Mesendoderm (in vitro differentiated cells): ENCODE measurements around the gene C9orf43.
A peak's percentile ranks its signal among the peaks of the same experiment; 100 is the strongest.

Experiments used
- DNase-seq: peaks from one replicate; pipeline ENCODE4 v3.0.0; 2013
- H2AK5ac ChIP-seq: 2 replicates; pipeline ENCODE4 v1.6.1; 2013; ENCODE audit warnings: low read length, inconsistent platforms
- H2BK120ac ChIP-seq: 2 replicates; pipeline ENCODE4 v1.6.1; 2013; ENCODE audit warnings: low read depth, mild to moderate bottlenecking, low read length, moderate library complexity, mixed read lengths
- H2BK15ac ChIP-seq: replicated peaks from 2 replicates; pipeline ENCODE4 v1.6.1; 2013; ENCODE audit warnings: low read depth, mild to moderate bottlenecking, moderate library complexity
- H2BK5ac ChIP-seq: 2 replicates; pipeline ENCODE4 v1.6.1; 2013; ENCODE audit warnings: low read length, inconsistent platforms
- H3K18ac ChIP-seq: 2 replicates; pipeline ENCODE4 v1.6.1; 2013; ENCODE audit warnings: mild to moderate bottlenecking, low read length, mixed read lengths
- H3K23ac ChIP-seq: one replicate; pipeline ENCODE4 v1.6.1; 2013; ENCODE audit warnings: low read length
- H3K27ac ChIP-seq: 2 replicates; pipeline ENCODE4 v1.5.1; 2013; ENCODE audit warnings: low read depth, mild to moderate bottlenecking, inconsistent platforms, low read length, moderate library complexity
- H3K27me3 ChIP-seq: 2 replicates; pipeline ENCODE4 v1.6.1; 2013; ENCODE audit warnings: low read length, control low read depth, mild to moderate bottlenecking, inconsistent platforms; ENCODE audit not compliant: insufficient read depth, poor library complexity
- H3K36me3 ChIP-seq: 2 replicates; pipeline ENCODE4 v1.6.1; 2013; ENCODE audit warnings: low read length, inconsistent platforms; ENCODE audit not compliant: control insufficient read depth, insufficient read depth
- H3K4ac ChIP-seq: one replicate; pipeline ENCODE4 v1.6.1; 2013; ENCODE audit warnings: low read depth, mild to moderate bottlenecking, low read length, moderate library complexity
- H3K4me1 ChIP-seq: 2 replicates; pipeline ENCODE4 v1.6.1; 2013; ENCODE audit warnings: low read depth, low read length, inconsistent platforms; ENCODE audit not compliant: control insufficient read depth
- H3K4me2 ChIP-seq: 2 replicates; pipeline ENCODE4 v1.6.1; 2013; ENCODE audit warnings: low read length
- H3K4me3 ChIP-seq: 2 replicates; pipeline ENCODE4 v1.5.1; 2013; ENCODE audit warnings: mild to moderate bottlenecking, low read length
- H3K56ac ChIP-seq: one replicate; pipeline ENCODE4 v1.6.1; 2013; ENCODE audit warnings: low read length
- H3K79me1 ChIP-seq: 2 replicates; pipeline ENCODE4 v1.6.1; 2013; ENCODE audit warnings: low read length, inconsistent platforms
- H3K79me2 ChIP-seq: 2 replicates; pipeline ENCODE4 v1.6.1; 2013; ENCODE audit warnings: mild to moderate bottlenecking, low read length; ENCODE audit not compliant: control insufficient read depth, insufficient read depth
- H3K9ac ChIP-seq: 2 replicates; pipeline ENCODE4 v1.6.1; 2013; ENCODE audit warnings: low read length, inconsistent platforms
- H4K5ac ChIP-seq: one replicate; pipeline ENCODE4 v1.6.1; 2013; ENCODE audit warnings: low read length
- H4K8ac ChIP-seq: one replicate; pipeline ENCODE4 v1.6.1; 2013; ENCODE audit warnings: low read depth, mild to moderate bottlenecking, control low read depth, low read length, moderate library complexity
- WGBS: extraction: QIAGEN DNeasy Blood & Tissue Kit; methylation state at CpG from one replicate; pipeline ENCODE4 v1.1.7; 2013; ENCODE audit warnings: low lambda C conversion rate, missing lambda C conversion rate; ENCODE audit not compliant: insufficient coverage; ENCODE audit errors: extremely low coverage; 5-methylcytosine and 5-hydroxymethylcytosine counted together

C9orf43 gene

DNA sequence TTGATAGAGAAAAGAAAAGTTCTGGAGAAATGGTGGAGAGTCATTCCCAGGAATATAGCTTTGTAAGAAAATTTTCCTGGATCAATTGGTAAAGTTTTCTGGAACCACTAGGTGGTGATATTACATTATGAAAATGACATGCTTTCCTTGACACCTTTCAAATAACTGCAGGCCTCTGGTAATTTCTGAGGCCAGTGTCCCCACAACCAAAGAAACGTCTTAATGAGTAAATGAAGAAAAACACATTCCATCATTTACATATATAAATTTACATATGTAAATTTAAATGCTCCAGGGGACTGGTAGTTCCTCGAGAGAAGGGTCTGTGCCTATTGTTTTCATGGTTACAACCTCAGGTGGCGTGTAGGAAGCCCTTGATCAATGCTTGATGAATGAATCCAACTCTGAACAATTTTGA lies 35.8 kb downstream of the C9orf43 start:
- Histone ChIP-seq H4K5ac (no peak overlapping the region), H2BK15ac (no peak overlapping the region), H4K8ac (no peak overlapping the region), H2BK5ac (no peak overlapping the region), H3K27me3 (no peaks in the 10 kb centered on the region), H3K23ac (no peak overlapping the region), H3K4me2 (no peak overlapping the region), H3K79me2 (no peaks in the 10 kb centered on the region), H3K4ac (no peak overlapping the region), H2BK120ac (peak overlapping the region; percentile 14), H3K79me1 (no peaks in the 10 kb centered on the region), H3K36me3 (no peaks in the 10 kb centered on the region), H3K27ac (no peak overlapping the region), H2AK5ac (no peak overlapping the region), H3K56ac (no peak overlapping the region), H3K4me3 (no peak overlapping the region), H3K9ac (no peak overlapping the region), H3K4me1 (no peaks in the 10 kb centered on the region), H3K18ac (no peak overlapping the region)
- WGBS: no CpG with 5 or more reads among the region's 3 CpGs
- peak; percentile 74 for DNase-seq

DNA sequence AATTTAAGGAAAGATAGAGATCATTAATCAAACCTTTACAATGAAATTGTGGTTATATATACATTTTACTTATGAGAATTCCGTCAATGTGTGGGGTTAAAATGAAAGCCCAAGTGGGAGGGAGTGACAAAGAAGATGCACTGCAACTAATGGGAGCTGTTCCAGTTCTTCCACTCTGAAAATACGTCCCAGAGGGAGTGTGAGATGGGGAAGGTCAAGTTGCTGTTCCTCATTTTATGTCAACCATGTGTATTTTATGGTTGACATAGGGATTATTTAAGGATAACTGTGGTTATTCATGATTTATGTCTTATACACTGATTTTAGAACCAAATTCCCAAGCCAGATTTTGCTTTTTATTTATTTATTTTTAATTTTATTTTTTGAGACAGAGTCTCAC lies 38.8 kb downstream of the C9orf43 start:
- H3K4me1 ChIP-seq: no peaks in the 10 kb centered on the region
- no peak overlapping the region for H3K23ac ChIP-seq
- H3K4me3 ChIP-seq: no peak overlapping the region
- H3K4ac ChIP-seq: no peak overlapping the region
- no peak overlapping the region for H3K4me2 ChIP-seq
- no peaks in the 10 kb centered on the region for H3K27me3 ChIP-seq
- no peak overlapping the region for H2BK120ac ChIP-seq
- H4K8ac ChIP-seq: no peak overlapping the region
- no peak overlapping the region for H4K5ac ChIP-seq
- H2AK5ac ChIP-seq: no peak overlapping the region
- no peak overlapping the region for H3K9ac ChIP-seq
- no peak overlapping the region for H2BK5ac ChIP-seq
- no peaks in the 10 kb centered on the region for H3K79me1 ChIP-seq
- no peaks in the 10 kb centered on the region for H3K79me2 ChIP-seq
- H3K36me3 ChIP-seq: no peaks in the 10 kb centered on the region
- no peak overlapping the region for H3K27ac ChIP-seq
- no peak overlapping the region for H2BK15ac ChIP-seq
- no CpG with 5 or more reads among the region's 2 CpGs for WGBS
- DNase-seq: no peak
- H3K18ac ChIP-seq: no peak overlapping the region
- no peak overlapping the region for H3K56ac ChIP-seq

DNA sequence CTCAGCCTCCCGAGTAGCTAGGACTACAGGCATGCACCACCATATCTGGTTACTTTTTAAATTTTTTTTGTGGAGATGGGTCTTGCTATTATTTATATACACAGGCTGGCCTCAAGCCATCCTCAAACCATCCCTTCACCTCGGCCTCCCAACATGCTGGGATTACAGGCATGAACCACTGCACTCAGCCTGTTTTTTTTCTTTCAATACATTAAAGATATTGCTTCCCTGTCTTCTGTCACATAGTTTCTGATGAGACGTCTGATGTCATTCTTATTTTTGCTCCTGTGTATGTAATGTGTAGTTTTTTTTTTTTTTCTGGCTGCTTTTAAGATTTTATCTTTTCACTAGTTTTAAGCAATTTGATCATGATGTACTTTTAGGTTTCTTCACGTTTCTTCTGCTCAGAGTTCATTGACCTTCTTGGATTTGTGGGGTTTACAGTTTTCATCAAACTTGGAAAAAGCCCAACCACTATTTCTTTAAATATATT lies 41.6 kb downstream of the C9orf43 start:
- Histone ChIP-seq H3K36me3 (no peaks in the 10 kb centered on the region), H2BK120ac (no peak overlapping the region), H4K5ac (no peak overlapping the region), H3K27me3 (no peaks in the 10 kb centered on the region), H3K79me2 (no peaks in the 10 kb centered on the region), H2AK5ac (no peak overlapping the region), H3K4me3 (no peak overlapping the region), H3K27ac (no peak overlapping the region), H3K23ac (no peak overlapping the region), H3K4me1 (peaks cover 9% of the 10 kb centered on the region), H4K8ac (no peak overlapping the region), H2BK15ac (no peak overlapping the region), H3K18ac (no peak overlapping the region), H3K4me2 (no peak overlapping the region), H3K4ac (no peak overlapping the region), H3K9ac (no peak overlapping the region), H2BK5ac (no peak overlapping the region), H3K79me1 (no peaks in the 10 kb centered on the region), H3K56ac (no peak overlapping the region)
- no peak for DNase-seq
- WGBS: no CpG with 5 or more reads among the region's 4 CpGs

DNA sequence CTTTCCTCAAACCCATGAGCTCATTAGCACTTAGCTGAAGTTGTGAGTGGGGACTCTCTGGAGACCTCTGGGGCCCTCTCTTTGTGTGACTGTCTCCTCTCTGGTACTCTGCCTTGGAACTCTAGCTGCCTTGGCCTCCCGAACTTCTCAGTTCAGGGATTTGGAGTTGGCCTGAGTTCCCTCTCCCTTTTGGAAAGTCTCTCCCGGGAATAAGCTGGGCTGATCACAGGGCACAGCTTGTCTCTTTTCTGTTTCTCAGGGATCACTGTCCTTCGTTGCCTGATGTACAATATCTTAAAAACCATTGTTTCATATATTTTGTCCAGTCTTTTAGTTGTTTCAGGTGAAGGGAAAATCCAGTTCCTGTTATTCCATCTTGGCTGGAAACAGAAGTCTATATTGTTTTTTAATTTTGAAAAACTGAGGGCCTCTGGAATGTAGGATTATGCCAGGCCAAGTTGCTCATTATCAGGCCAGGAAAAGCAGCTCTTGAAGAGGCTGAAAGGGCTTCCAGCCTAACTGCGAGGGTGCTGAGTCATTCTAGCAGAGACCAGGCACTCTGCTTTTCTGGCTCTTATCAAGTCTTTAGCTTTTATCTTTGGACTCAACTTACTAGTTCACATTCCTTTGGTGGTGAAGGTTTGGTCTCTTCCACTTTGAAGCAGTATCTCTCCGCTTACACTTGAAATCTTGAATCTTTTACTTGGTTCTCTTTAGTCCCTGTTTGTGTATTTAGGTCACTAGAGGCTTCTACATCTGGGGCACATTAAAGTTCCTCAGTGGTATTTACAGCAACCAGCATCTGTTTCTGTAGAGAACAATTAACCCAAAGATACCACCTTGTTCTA lies 44.6 kb downstream of the C9orf43 start:
- H3K36me3 ChIP-seq: no peaks in the 10 kb centered on the region
- WGBS: no CpG with 5 or more reads among the region's 5 CpGs
- H3K79me2 ChIP-seq: no peaks in the 10 kb centered on the region
- H3K23ac ChIP-seq: no peak overlapping the region
- H3K56ac ChIP-seq: peak overlapping the region; percentile 52
- H2BK5ac ChIP-seq: peak overlapping the region; percentile 43
- H3K9ac ChIP-seq: peak overlapping the region; percentile 2
- no peak overlapping the region for H4K8ac ChIP-seq
- no peaks in the 10 kb centered on the region for H3K79me1 ChIP-seq
- peak overlapping the region; percentile 99 for H2BK15ac ChIP-seq
- peak overlapping the region; percentile 68 for H2BK120ac ChIP-seq
- H4K5ac ChIP-seq: peak overlapping the region; percentile 23
- no peak overlapping the region for H2AK5ac ChIP-seq
- peak overlapping the region; percentile 97 for H3K18ac ChIP-seq
- DNase-seq: peak; percentile 96
- H3K4ac ChIP-seq: peak overlapping the region; percentile 99
- H3K4me3 ChIP-seq: no peak overlapping the region
- no peaks in the 10 kb centered on the region for H3K27me3 ChIP-seq
- H3K27ac ChIP-seq: peak overlapping the region; percentile 65
- no peak overlapping the region for H3K4me2 ChIP-seq
- peaks cover 9% of the 10 kb centered on the region for H3K4me1 ChIP-seq

DNA sequence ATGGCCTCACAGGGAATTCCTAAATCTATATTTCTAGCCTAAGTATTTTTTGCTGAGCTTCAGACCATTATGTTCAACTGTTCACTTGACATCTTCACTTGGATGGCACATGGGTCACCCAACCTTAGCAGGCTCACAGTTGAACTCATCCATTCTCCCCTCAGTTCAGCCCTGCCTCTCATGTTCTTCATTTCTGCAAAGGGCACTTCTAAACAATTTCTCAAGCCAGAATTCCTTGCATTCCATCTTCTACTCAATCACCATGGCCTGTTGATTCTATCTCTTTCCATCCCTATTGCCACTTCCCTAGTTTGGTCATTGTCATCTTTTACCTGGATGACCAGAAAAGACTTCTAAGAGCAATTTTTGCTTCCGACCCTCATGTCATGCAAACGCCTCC lies 45.7 kb downstream of the C9orf43 start:
- Histone ChIP-seq H3K4me2 (no peak overlapping the region), H3K27ac (peak overlapping the region; percentile 1), H3K27me3 (no peaks in the 10 kb centered on the region), H3K79me1 (no peaks in the 10 kb centered on the region), H3K18ac (peak overlapping the region; percentile 88), H3K4me3 (no peak overlapping the region), H3K23ac (no peak overlapping the region), H4K8ac (no peak overlapping the region), H2BK120ac (no peak overlapping the region), H3K4ac (no peak overlapping the region), H3K79me2 (no peaks in the 10 kb centered on the region), H3K56ac (peak overlapping the region; percentile 1), H3K36me3 (no peaks in the 10 kb centered on the region), H2BK15ac (no peak overlapping the region), H3K4me1 (peaks cover 9% of the 10 kb centered on the region), H3K9ac (no peak overlapping the region), H2BK5ac (no peak overlapping the region), H2AK5ac (no peak overlapping the region), H4K5ac (no peak overlapping the region)
- peak; percentile 73 for DNase-seq
- WGBS: no CpG with 5 or more reads among the region's 2 CpGs
